SK-N-SH treated with all-trans-retinoic acid at 6 μM for 48 hours (cell line): ENCODE results near the gene NQO2.

Experiments
- ATAC-seq: fragments of 200-7000 bp; cut with Tn5 transposase; 3 replicates; pipeline ENCODE4 v1.9.1; 2020; ENCODE audit warnings: mild to moderate bottlenecking, moderate library complexity
- ARNTL ChIP-seq: fragments of 450-650 bp; formaldehyde crosslinking; IDR thresholded peaks from 2 replicates; pipeline ENCODE4 v1.5.0; 2020; ENCODE audit warnings: low read depth, mild to moderate bottlenecking, moderate library complexity, borderline replicate concordance
- BACH2 ChIP-seq: fragments of 250-450 bp; sonication (Bioruptor Pico); IDR thresholded peaks from 2 replicates; pipeline ENCODE4 v1.9.0; 2021; ENCODE audit warnings: mild to moderate bottlenecking, borderline replicate concordance
- CSDC2 ChIP-seq: fragments of 250-450 bp; sonication (Bioruptor Pico); IDR thresholded peaks from 2 replicates; pipeline ENCODE4 v1.5.0; 2020; ENCODE audit warnings: mild to moderate bottlenecking, moderate library complexity
- ESRRG ChIP-seq: fragments of 250-450 bp; sonication (Bioruptor Pico); IDR thresholded peaks from 2 replicates; pipeline ENCODE4 v1.6.1; 2021; ENCODE audit warnings: mild to moderate bottlenecking
- GLIS3 ChIP-seq: fragments of 250-450 bp; sonication (Bioruptor Pico); IDR thresholded peaks from 2 replicates; pipeline ENCODE4 v1.5.0; 2020; ENCODE audit warnings: mild to moderate bottlenecking, moderate library complexity
- ISL1 ChIP-seq: fragments of 250-450 bp; sonication (Bioruptor Pico); IDR thresholded peaks from 2 replicates; pipeline ENCODE4 v2.1.2; 2022; ENCODE audit warnings: mild to moderate bottlenecking, moderate library complexity
- OSR1 ChIP-seq: fragments of 250-450 bp; sonication (Bioruptor Pico); IDR thresholded peaks from 2 replicates; pipeline ENCODE4 v1.8.0; 2022; ENCODE audit warnings: moderate library complexity, mild to moderate bottlenecking, inconsistent platforms
- PPARA ChIP-seq: fragments of 250-450 bp; sonication (Bioruptor Pico); IDR thresholded peaks from 2 replicates; pipeline ENCODE4 v1.5.0; 2020; ENCODE audit warnings: mild to moderate bottlenecking, borderline replicate concordance
- RARB ChIP-seq: fragments of 250-450 bp; sonication (Bioruptor Pico); IDR thresholded peaks from 2 replicates; pipeline ENCODE4 v1.8.0; 2021; ENCODE audit warnings: mild to moderate bottlenecking, moderate library complexity
- SNAI2 ChIP-seq: fragments of 250-450 bp; sonication (Bioruptor Pico); IDR thresholded peaks from 2 replicates; pipeline ENCODE4 v1.5.0; 2020; ENCODE audit warnings: mild to moderate bottlenecking, moderate library complexity
- TCF4 ChIP-seq: fragments of 250-450 bp; sonication (Bioruptor Pico); IDR thresholded peaks from 2 replicates; pipeline ENCODE4 v1.8.0; 2021; ENCODE audit warnings: mild to moderate bottlenecking, moderate library complexity, borderline replicate concordance
- TOX ChIP-seq: fragments of 250-450 bp; sonication (Bioruptor Pico); IDR thresholded peaks from 2 replicates; pipeline ENCODE4 v1.8.0; 2021; ENCODE audit warnings: mild to moderate bottlenecking, moderate library complexity, borderline replicate concordance
- ZC3H10 ChIP-seq: fragments of 250-450 bp; sonication (Bioruptor Pico); IDR thresholded peaks from 2 replicates; pipeline ENCODE4 v1.5.1; 2021; ENCODE audit warnings: mild to moderate bottlenecking, moderate library complexity
- ZFP30 ChIP-seq: fragments of 450-650 bp; formaldehyde crosslinking; IDR thresholded peaks from 2 replicates; pipeline ENCODE4 v1.5.0; 2022; ENCODE audit warnings: mild to moderate bottlenecking, moderate library complexity
- ZNF565 ChIP-seq: fragments of 450-650 bp; formaldehyde crosslinking; conservative IDR thresholded peaks from 2 replicates; pipeline ENCODE4 v1.5.0; 2020; ENCODE audit warnings: low read depth, mild to moderate bottlenecking, moderate library complexity
- ZNF70 ChIP-seq: fragments of 450-650 bp; formaldehyde crosslinking; IDR thresholded peaks from 2 replicates; pipeline ENCODE4 v1.5.0; 2020; ENCODE audit warnings: mild to moderate bottlenecking, moderate library complexity
- ZNF8 ChIP-seq: fragments of 450-650 bp; formaldehyde crosslinking; IDR thresholded peaks from 2 replicates; pipeline ENCODE4 v1.5.0; 2020; ENCODE audit warnings: mild to moderate bottlenecking, moderate library complexity
- TF ChIP-seq, protein P1 (sequence below): fragments of 250-450 bp; sonication (Bioruptor Pico); IDR thresholded peaks from 2 replicates; pipeline ENCODE4 v1.8.0; 2020; ENCODE audit warnings: mild to moderate bottlenecking, moderate library complexity, borderline replicate concordance
- TF ChIP-seq, protein P2 (sequence below): fragments of 250-450 bp; sonication (Bioruptor Pico); IDR thresholded peaks from 2 replicates; pipeline ENCODE4 v1.5.1; 2020; ENCODE audit warnings: low read depth, mild to moderate bottlenecking, moderate library complexity
- TF ChIP-seq, protein P3 (sequence below): fragments of 250-450 bp; sonication (Bioruptor Pico); IDR thresholded peaks from 2 replicates; pipeline ENCODE4 v1.5.0; 2020; ENCODE audit warnings: mild to moderate bottlenecking, moderate library complexity
- TF ChIP-seq, protein P4 (sequence below): fragments of 250-450 bp; sonication (Bioruptor Pico); IDR thresholded peaks from 2 replicates; pipeline ENCODE4 v1.8.0; 2021; ENCODE audit warnings: low read depth, mild to moderate bottlenecking, moderate library complexity, borderline replicate concordance
- TF ChIP-seq, protein P5 (sequence below): fragments of 250-450 bp; sonication (Bioruptor Pico); IDR thresholded peaks from 2 replicates; pipeline ENCODE4 v1.5.1; 2021; ENCODE audit warnings: mild to moderate bottlenecking, moderate library complexity

NQO2 gene

DNA sequence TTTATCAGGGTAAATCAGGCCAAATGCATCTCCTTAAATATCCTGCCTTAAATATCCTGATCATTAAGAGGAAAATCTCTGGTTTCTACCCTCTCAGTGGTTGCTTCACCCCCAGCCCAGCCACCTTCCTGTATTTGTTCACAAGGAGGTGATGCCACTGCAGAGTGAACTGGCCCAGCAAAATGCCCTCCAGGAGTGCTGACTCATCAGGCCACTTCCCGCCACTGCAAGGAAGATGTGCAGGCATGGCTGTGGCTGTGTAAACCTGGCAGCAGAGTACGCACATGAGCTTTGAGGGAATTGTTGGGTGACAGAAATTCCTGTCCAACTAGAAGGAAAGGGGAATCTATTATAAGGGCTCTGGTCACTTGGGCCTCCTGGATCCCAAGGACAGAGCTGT is 13.8 kb downstream of the NQO2 start:
- peak; percentile 90 for ATAC-seq
- no peak for TF ChIP-seq ISL1 (CRISPR knock-in tag)
- TF ChIP-seq ARNTL (CRISPR knock-in tag): no peak
- TF ChIP-seq, protein P1, sequence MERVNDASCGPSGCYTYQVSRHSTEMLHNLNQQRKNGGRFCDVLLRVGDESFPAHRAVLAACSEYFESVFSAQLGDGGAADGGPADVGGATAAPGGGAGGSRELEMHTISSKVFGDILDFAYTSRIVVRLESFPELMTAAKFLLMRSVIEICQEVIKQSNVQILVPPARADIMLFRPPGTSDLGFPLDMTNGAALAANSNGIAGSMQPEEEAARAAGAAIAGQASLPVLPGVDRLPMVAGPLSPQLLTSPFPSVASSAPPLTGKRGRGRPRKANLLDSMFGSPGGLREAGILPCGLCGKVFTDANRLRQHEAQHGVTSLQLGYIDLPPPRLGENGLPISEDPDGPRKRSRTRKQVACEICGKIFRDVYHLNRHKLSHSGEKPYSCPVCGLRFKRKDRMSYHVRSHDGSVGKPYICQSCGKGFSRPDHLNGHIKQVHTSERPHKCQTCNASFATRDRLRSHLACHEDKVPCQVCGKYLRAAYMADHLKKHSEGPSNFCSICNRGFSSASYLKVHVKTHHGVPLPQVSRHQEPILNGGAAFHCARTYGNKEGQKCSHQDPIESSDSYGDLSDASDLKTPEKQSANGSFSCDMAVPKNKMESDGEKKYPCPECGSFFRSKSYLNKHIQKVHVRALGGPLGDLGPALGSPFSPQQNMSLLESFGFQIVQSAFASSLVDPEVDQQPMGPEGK (CRISPR knock-in tag): no peak
- TF ChIP-seq, protein P2, sequence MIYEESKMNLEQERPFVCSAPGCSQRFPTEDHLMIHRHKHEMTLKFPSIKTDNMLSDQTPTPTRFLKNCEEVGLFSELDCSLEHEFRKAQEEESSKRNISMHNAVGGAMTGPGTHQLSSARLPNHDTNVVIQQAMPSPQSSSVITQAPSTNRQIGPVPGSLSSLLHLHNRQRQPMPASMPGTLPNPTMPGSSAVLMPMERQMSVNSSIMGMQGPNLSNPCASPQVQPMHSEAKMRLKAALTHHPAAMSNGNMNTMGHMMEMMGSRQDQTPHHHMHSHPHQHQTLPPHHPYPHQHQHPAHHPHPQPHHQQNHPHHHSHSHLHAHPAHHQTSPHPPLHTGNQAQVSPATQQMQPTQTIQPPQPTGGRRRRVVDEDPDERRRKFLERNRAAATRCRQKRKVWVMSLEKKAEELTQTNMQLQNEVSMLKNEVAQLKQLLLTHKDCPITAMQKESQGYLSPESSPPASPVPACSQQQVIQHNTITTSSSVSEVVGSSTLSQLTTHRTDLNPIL (CRISPR knock-in tag): no peak
- no peak for TF ChIP-seq RARB (CRISPR knock-in tag)
- TF ChIP-seq TCF4 (CRISPR knock-in tag): no peak
- TF ChIP-seq OSR1 (CRISPR knock-in tag): no peak
- TF ChIP-seq SNAI2: no peak
- no peak for TF ChIP-seq CSDC2 (CRISPR knock-in tag)
- TF ChIP-seq ZFP30 (CRISPR knock-in tag): no peak
- TF ChIP-seq ZNF8 (CRISPR knock-in tag): no peak
- no peak for TF ChIP-seq ZNF565 (CRISPR knock-in tag)
- no peak for TF ChIP-seq GLIS3
- TF ChIP-seq, protein P3, sequence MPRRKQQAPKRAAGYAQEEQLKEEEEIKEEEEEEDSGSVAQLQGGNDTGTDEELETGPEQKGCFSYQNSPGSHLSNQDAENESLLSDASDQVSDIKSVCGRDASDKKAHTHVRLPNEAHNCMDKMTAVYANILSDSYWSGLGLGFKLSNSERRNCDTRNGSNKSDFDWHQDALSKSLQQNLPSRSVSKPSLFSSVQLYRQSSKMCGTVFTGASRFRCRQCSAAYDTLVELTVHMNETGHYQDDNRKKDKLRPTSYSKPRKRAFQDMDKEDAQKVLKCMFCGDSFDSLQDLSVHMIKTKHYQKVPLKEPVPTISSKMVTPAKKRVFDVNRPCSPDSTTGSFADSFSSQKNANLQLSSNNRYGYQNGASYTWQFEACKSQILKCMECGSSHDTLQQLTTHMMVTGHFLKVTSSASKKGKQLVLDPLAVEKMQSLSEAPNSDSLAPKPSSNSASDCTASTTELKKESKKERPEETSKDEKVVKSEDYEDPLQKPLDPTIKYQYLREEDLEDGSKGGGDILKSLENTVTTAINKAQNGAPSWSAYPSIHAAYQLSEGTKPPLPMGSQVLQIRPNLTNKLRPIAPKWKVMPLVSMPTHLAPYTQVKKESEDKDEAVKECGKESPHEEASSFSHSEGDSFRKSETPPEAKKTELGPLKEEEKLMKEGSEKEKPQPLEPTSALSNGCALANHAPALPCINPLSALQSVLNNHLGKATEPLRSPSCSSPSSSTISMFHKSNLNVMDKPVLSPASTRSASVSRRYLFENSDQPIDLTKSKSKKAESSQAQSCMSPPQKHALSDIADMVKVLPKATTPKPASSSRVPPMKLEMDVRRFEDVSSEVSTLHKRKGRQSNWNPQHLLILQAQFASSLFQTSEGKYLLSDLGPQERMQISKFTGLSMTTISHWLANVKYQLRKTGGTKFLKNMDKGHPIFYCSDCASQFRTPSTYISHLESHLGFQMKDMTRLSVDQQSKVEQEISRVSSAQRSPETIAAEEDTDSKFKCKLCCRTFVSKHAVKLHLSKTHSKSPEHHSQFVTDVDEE (CRISPR knock-in tag): no peak
- no peak for TF ChIP-seq TOX (CRISPR knock-in tag)
- TF ChIP-seq, all 23 proteins: peak for 0

DNA sequence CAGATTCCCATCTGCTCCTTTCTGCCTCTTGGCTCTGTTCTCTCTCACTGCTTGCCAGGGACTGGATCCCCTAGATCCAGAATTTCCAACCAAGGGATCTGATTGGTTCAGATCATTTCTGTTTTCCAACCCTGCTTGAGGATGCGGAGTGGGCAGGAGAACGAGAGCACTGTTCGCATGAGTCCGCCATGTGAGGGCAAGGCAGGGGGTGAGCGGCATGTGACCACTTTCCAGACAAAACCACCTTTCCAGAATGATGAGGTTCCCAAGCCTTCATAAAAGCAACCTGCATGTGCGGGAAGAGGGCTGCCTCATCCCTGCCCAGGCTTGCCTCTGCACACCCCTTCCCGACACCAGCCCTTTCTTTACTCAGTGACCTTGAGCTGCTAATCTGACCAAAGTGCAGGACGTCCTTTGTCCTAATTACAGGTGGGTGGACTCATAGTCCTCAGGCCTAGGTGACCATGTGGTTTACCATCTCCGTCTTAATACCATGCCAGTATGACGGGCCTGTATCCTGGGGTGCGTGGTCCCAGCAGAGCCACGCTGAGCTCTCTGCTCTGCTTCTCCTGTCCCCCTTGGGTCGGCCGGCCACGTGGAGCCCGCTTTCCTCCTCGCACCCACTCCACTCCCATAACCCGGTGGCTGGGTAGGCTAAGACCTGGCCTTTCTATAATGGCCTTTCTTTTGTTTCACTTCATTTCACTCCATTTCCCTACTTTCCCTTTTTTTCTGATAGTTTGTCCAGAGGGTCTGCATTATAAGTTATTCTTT is 14.4 kb downstream of the NQO2 start:
- TF ChIP-seq ZC3H10 (CRISPR knock-in tag): no peak
- no peak for TF ChIP-seq ZFP30 (CRISPR knock-in tag)
- TF ChIP-seq ZNF565 (CRISPR knock-in tag): no peak
- TF ChIP-seq ZNF8 (CRISPR knock-in tag): no peak
- no peak for TF ChIP-seq PPARA (CRISPR knock-in tag)
- TF ChIP-seq, protein P4, sequence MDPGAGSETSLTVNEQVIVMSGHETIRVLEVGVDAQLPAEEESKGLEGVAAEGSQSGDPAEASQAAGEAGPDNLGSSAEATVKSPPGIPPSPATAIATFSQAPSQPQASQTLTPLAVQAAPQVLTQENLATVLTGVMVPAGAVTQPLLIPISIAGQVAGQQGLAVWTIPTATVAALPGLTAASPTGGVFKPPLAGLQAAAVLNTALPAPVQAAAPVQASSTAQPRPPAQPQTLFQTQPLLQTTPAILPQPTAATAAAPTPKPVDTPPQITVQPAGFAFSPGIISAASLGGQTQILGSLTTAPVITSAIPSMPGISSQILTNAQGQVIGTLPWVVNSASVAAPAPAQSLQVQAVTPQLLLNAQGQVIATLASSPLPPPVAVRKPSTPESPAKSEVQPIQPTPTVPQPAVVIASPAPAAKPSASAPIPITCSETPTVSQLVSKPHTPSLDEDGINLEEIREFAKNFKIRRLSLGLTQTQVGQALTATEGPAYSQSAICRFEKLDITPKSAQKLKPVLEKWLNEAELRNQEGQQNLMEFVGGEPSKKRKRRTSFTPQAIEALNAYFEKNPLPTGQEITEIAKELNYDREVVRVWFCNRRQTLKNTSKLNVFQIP (CRISPR knock-in tag): no peak
- TF ChIP-seq, protein P2 (CRISPR knock-in tag): no peak
- no peak for TF ChIP-seq BACH2 (CRISPR knock-in tag)
- no peak for TF ChIP-seq ESRRG (CRISPR knock-in tag)
- no peak for TF ChIP-seq ISL1 (CRISPR knock-in tag)
- no peak for TF ChIP-seq TOX (CRISPR knock-in tag)
- TF ChIP-seq CSDC2 (CRISPR knock-in tag): no peak
- TF ChIP-seq, protein P3 (CRISPR knock-in tag): no peak
- no peak for TF ChIP-seq TCF4 (CRISPR knock-in tag)
- TF ChIP-seq, protein P5, sequence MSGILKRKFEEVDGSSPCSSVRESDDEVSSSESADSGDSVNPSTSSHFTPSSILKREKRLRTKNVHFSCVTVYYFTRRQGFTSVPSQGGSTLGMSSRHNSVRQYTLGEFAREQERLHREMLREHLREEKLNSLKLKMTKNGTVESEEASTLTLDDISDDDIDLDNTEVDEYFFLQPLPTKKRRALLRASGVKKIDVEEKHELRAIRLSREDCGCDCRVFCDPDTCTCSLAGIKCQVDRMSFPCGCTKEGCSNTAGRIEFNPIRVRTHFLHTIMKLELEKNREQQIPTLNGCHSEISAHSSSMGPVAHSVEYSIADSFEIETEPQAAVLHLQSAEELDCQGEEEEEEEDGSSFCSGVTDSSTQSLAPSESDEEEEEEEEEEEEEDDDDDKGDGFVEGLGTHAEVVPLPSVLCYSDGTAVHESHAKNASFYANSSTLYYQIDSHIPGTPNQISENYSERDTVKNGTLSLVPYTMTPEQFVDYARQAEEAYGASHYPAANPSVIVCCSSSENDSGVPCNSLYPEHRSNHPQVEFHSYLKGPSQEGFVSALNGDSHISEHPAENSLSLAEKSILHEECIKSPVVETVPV (CRISPR knock-in tag): no peak
- no peak for TF ChIP-seq ARNTL (CRISPR knock-in tag)
- no peak for TF ChIP-seq RARB (CRISPR knock-in tag)
- TF ChIP-seq SNAI2: no peak
- no peak for TF ChIP-seq ZNF70 (CRISPR knock-in tag)
- no peak for TF ChIP-seq GLIS3
- ATAC-seq: no peak
